MCF 10A (cell line): ENCODE data around the gene USHBP1. TPM values are rescaled to one million over a fixed set of nuclear protein-coding genes. Genes with fewer than 3 reads are reported as not detected.

Experiments used
- BruUV-seq: library from RNA; stranded (reverse); fragments of 400-500 nt; replicated peaks from 2 replicates; lab custom pipeline; 2021; lab: Mats Ljungman, UMichigan
- CTCF ChIA-PET: fragments of 300-600 bp; sonication (Branson Sonifier 250); formaldehyde crosslinking; extraction: SDS; loops from one replicate; lab custom pipeline; 2021; ENCODE audit warnings: antibody characterized with exemption, inconsistent platforms; lab: Yijun Ruan, JAX
- POLR2A ChIA-PET: fragments of 300-600, 350-650 bp; sonication (Branson Sonifier 250); formaldehyde crosslinking; extraction: SDS; loops from one replicate; lab custom pipeline; 2020; ENCODE audit warnings: antibody characterized with exemption, inconsistent platforms; lab: Yijun Ruan, JAX
- DNase-seq: peaks from one replicate; pipeline ENCODE4 v3.0.0-alpha.2; 2018; ENCODE audit not compliant: unreplicated experiment
- H3K27ac Mint-ChIP-seq: one replicate; pipeline ENCODE4 v1.8.0; 2022; ENCODE audit warnings: mild to moderate bottlenecking, low read depth, mixed read lengths; ENCODE audit not compliant: unreplicated experiment
- H3K27me3 Mint-ChIP-seq: one replicate; pipeline ENCODE4 v1.8.0; 2022; ENCODE audit warnings: mixed read lengths; ENCODE audit not compliant: insufficient read depth, unreplicated experiment
- H3K36me3 Mint-ChIP-seq: one replicate; pipeline ENCODE4 v1.8.0; 2022; ENCODE audit warnings: mild to moderate bottlenecking, moderate library complexity, mixed read lengths; ENCODE audit not compliant: insufficient read depth, unreplicated experiment
- H3K4me1 Mint-ChIP-seq: one replicate; pipeline ENCODE4 v1.8.0; 2022; ENCODE audit warnings: mixed read lengths; ENCODE audit not compliant: insufficient read depth, unreplicated experiment
- H3K4me3 Mint-ChIP-seq: one replicate; pipeline ENCODE4 v1.8.0; 2022; ENCODE audit warnings: mild to moderate bottlenecking, moderate library complexity, mixed read lengths; ENCODE audit not compliant: unreplicated experiment
- H3K9me3 Mint-ChIP-seq: one replicate; pipeline ENCODE4 v1.8.0; 2022; ENCODE audit warnings: mixed read lengths; ENCODE audit not compliant: unreplicated experiment
- intact Hi-C: fragments of 100-400 bp; cut with micrococcal nuclease; formaldehyde crosslinking; loops from 2 replicates; pipeline ENCODE4 v1.14.1; 2022
- total RNA-seq: library from RNA; stranded (reverse); gene quantifications from 2 replicates; pipeline ENCODE4 v1.2.3, GENCODE V29; 2022
- TF ChIP-seq, protein P1 (sequence below): fragments of 200-600 bp; IDR thresholded peaks from one replicate; pipeline ENCODE4 v1.8.0; 2022; ENCODE audit warnings: antibody characterized with exemption, mild to moderate bottlenecking; ENCODE audit not compliant: unreplicated experiment

USHBP1 gene
- total RNA-seq, 1 experiment from 2014 or later, result not detected

DNA sequence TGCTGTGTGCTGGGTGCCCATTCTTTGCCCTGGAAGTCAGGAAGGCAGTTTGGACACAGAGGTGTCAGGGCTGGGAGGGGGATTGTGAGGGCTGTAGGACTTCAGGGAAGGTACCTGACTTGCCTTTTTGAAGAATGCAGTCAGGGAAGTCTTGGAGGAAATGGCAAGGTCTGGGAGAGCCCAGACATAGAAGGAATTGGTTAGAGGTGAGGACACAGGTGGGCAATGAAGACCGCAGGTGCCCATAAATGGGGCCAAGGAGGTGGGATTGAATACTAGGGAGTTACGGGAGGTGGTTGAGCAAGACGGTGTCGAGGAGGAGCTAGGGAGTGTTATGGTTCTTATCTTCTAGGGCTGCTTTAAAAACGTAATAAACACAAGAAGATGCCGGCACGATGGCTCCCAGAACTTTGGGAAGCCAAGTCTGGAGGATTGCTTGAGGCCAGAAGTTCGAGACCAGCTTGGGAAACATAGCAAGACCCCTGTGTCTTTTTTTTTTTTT is 43.4 kb upstream of the USHBP1 start:
- TF ChIP-seq, protein P1, sequence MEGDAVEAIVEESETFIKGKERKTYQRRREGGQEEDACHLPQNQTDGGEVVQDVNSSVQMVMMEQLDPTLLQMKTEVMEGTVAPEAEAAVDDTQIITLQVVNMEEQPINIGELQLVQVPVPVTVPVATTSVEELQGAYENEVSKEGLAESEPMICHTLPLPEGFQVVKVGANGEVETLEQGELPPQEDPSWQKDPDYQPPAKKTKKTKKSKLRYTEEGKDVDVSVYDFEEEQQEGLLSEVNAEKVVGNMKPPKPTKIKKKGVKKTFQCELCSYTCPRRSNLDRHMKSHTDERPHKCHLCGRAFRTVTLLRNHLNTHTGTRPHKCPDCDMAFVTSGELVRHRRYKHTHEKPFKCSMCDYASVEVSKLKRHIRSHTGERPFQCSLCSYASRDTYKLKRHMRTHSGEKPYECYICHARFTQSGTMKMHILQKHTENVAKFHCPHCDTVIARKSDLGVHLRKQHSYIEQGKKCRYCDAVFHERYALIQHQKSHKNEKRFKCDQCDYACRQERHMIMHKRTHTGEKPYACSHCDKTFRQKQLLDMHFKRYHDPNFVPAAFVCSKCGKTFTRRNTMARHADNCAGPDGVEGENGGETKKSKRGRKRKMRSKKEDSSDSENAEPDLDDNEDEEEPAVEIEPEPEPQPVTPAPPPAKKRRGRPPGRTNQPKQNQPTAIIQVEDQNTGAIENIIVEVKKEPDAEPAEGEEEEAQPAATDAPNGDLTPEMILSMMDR, result no peak
- Mint-ChIP-seq H3K27me3 (no peaks in the 10 kb centered on the region), H3K9me3 (no peaks in the 10 kb centered on the region), H3K4me3 (peak overlapping the region; percentile 78), H3K36me3 (peaks cover 19% of the 10 kb centered on the region), H3K4me1 (peaks cover 45% of the 10 kb centered on the region), H3K27ac (no peak overlapping the region)
- intact Hi-C loops, result no loop called here
- no peak for DNase-seq
- CTCF ChIA-PET, result interaction anchor here (0.8 to 2.2 kb wide), 2 partner anchors 16 to 78 kb away, joined by 3 to 7 read pairs; no protein-coding TSS in a partner anchor
- BruUV-seq, result no TSS peak
- POLR2A ChIA-PET, result interaction anchor here (1.7 to 10.5 kb wide), 3 partner anchors 9 to 26 kb away, joined by 5 to 152 read pairs (median 10); partner anchors contain the start of genes ANO8 and GTPBP3

DNA sequence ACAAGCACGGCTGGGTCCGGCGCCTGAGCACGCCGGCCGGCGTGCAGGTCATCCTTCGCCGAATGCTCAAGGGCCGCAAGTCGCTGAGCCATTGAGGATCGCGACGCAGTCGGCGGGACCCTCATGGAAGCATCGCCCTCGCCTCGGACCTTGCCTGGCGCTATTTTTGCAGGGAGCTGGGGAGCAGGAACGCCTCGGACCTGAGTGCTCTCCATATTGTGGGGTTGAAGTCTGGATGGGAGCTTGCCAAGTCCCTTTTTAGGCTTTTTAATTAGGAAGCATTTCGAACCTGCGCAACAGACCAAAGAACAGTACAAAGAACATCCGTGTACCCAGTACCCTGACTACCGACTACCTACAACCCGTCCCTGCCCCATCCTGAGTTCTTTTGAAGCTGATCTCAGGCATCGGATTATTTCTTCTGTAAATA is 41.8 kb upstream of the USHBP1 start:
- BruUV-seq, result TSS peak; percentile 13
- H3K9me3 Mint-ChIP-seq, result no peaks in the 10 kb centered on the region
- H3K27ac Mint-ChIP-seq, result peak overlapping the region; percentile 39
- H3K4me3 Mint-ChIP-seq, result peak overlapping the region; percentile 78
- H3K27me3 Mint-ChIP-seq, result no peaks in the 10 kb centered on the region
- peaks cover 35% of the 10 kb centered on the region for H3K4me1 Mint-ChIP-seq
- DNase-seq, result no peak
- TF ChIP-seq, protein P1, result no peak
- intact Hi-C loops, result no loop called here
- ChIA-PET CTCF (interaction anchor here (0.6 to 2.2 kb wide), 10 partner anchors 10 to 368 kb away, joined by 3 to 9 read pairs (median 4); no protein-coding TSS in a partner anchor), POLR2A (interaction anchor here (0.6 to 10.5 kb wide), 16 partner anchors 9 to 995 kb away, joined by 3 to 152 read pairs (median 4); partner anchors contain the start of genes ANO8, GTPBP3, HAUS8 and MVB12A)
- H3K36me3 Mint-ChIP-seq, result peaks cover 19% of the 10 kb centered on the region

DNA sequence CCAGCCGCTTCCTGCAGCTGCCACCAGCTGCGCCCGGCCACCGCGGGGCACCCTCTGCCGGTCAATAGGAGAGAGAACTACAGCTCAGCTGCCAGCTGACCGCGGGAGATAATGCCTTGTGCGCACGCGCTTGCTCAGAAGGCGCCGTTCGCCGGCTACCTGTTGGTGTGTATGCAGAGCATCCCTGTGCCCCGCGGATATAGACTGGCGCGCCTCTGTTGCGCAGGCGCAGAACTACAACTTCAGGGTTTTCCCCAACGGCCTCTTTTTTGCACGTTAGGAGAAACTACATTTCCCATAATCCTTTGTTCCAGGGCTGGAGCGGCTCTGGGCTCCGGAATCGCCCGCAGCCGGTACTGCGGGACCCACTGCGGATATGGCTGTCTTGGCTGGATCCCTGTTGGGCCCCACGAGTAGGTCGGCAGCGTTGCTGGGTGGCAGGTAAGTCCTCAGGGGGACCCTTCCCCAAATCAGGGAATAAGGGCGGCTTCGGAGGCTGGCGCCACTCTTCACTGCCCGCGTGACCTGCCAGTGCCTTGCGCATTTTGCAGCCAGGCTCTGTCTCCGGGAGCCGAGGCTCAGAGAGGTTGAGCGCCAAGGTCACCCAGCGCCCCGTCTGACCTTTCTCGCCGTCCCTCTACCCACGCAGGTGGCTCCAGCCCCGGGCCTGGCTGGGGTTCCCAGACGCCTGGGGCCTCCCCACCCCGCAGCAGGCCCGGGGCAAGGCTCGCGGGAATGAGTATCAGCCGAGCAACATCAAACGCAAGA is 41.2 kb upstream of the USHBP1 start, which contains the start of gene MRPL34:
MRPL34 (plus strand) TSS at position 356 of the 768 bp plus-strand sequence; CDS start at position 377, 21 bp downstream.
- TF ChIP-seq, protein P1, result peak; percentile 62
- H3K9me3 Mint-ChIP-seq, result no peaks in the 10 kb centered on the region
- ChIA-PET CTCF (interaction anchor here (0.6 to 2.0 kb wide), 14 partner anchors 9 to 967 kb away, joined by 3 to 13 read pairs (median 4); no protein-coding TSS in a partner anchor), POLR2A (interaction anchor here (0.6 to 10.5 kb wide), 25 partner anchors 9 to 887 kb away, joined by 3 to 152 read pairs (median 4); partner anchors contain the start of genes ANO8, GTPBP3, HAUS8 and MPV17L2)
- peak within 1 kb of the TSS; percentile 78 for H3K4me3 Mint-ChIP-seq
- no TSS peak for BruUV-seq
- peak; percentile 100 for DNase-seq
- intact Hi-C loops, result loop anchor here (1.0 kb wide), 2 partner anchors 9 to 29 kb away; partner anchors contain the start of gene ANO8
- H3K27ac Mint-ChIP-seq, result peak within 1 kb of the TSS; percentile 55
- no peaks in the 10 kb centered on the region for H3K27me3 Mint-ChIP-seq
- peaks cover 32% of the 10 kb centered on the region for H3K4me1 Mint-ChIP-seq
- peaks cover 19% of the 10 kb centered on the region for H3K36me3 Mint-ChIP-seq
